ENCODE results near the gene RPL36A.

DNA sequence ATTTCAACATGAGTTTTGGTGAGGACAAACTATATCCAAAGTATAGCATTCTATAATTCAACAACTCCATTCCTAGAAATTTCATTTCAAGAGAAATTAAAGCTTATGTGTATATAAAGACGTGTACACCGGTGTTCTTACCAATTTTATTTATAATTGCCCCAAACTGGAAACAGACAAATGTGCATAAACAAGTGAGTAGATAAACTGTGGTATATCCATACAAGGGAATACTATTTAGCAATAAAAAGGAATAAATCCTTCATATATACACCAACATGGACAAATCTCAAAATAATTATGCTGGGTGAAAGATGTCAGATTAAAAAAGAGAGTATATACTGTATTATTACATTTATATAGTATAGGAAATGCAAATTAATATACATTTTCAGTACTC, 37.1 kb downstream of the RPL36A start:
- TF ChIP-seq POLR2A (conservative IDR thresholded peaks at IDR 0.05) (no peak), SMARCB1 (IDR thresholded peaks at IDR 0.05; ENCODE audit: insufficient read length, low read depth) (no peak), SP1 (CRISPR knock-in tag; IDR thresholded peaks at IDR 0.05) (no peak), CREB1 (IDR thresholded peaks at IDR 0.05) (no peak), CREB1 (CRISPR knock-in tag; IDR thresholded peaks at IDR 0.05) (no peak), CTCF (IDR thresholded peaks at IDR 0.05 in 2 of 3, conservative IDR thresholded peaks at IDR 0.05 in 1 of 3; ENCODE audit: insufficient read depth in 2 of 3, low read depth in 1 of 3, low read length in 3 of 3) (no peak), MEIS2 (IDR thresholded peaks at IDR 0.05; ENCODE audit: partially characterized antibody) (no peak), ZNF133 (CRISPR knock-in tag; IDR thresholded peaks at IDR 0.05) (no peak), FOXP1 (CRISPR knock-in tag; IDR thresholded peaks at IDR 0.05) (no peak)
- TF ChIP-seq, protein P1, sequence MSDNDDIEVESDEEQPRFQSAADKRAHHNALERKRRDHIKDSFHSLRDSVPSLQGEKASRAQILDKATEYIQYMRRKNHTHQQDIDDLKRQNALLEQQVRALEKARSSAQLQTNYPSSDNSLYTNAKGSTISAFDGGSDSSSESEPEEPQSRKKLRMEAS (CRISPR knock-in tag; IDR thresholded peaks at IDR 0.05) = no peak

All from K562 (cell line).